ENCODE measurements around the gene KLHDC8A.
A peak's percentile ranks its signal among the peaks of the same experiment; 100 is the strongest.

Gene KLHDC8A

DNA sequence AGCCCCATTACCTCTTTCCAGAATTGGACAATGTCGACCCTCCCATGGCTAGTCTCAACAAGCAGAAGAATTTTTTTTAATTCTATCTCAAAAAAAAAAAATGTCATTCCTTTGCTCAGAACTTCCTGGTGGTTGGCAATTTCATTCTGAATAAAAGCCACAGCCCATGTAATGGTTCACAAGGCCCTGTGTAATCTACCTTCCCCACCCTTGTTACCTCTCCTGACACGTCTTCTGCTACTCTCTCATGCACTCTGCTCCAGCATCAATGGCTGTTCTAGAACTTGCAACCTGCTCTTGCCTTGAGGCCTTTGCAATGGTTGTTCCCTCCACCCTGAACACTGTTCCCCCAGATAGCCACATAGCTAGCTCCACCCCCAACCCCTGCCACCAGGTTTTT is 60.6 kb downstream of the KLHDC8A start:
- no peaks in the 10 kb centered on the region for H3K4me1 ChIP-seq
- no peak overlapping the region for H3K9ac ChIP-seq
- H3K79me2 ChIP-seq = no peaks in the 10 kb centered on the region
- no peaks in the 10 kb centered on the region for H3K9me3 ChIP-seq (ENCODE audit: control insufficient read depth, low read length)
- H3K4me2 ChIP-seq (ENCODE audit: low read length) = no peak overlapping the region
- no peaks in the 10 kb centered on the region for H3K27me3 ChIP-seq (ENCODE audit: control insufficient read depth, insufficient read depth, low read length)
- no peak overlapping the region for H3K27ac ChIP-seq
- no peak overlapping the region for H3K4me3 ChIP-seq (ENCODE audit: low read depth, low read length)
- TF ChIP-seq, protein P1, sequence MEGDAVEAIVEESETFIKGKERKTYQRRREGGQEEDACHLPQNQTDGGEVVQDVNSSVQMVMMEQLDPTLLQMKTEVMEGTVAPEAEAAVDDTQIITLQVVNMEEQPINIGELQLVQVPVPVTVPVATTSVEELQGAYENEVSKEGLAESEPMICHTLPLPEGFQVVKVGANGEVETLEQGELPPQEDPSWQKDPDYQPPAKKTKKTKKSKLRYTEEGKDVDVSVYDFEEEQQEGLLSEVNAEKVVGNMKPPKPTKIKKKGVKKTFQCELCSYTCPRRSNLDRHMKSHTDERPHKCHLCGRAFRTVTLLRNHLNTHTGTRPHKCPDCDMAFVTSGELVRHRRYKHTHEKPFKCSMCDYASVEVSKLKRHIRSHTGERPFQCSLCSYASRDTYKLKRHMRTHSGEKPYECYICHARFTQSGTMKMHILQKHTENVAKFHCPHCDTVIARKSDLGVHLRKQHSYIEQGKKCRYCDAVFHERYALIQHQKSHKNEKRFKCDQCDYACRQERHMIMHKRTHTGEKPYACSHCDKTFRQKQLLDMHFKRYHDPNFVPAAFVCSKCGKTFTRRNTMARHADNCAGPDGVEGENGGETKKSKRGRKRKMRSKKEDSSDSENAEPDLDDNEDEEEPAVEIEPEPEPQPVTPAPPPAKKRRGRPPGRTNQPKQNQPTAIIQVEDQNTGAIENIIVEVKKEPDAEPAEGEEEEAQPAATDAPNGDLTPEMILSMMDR (IDR thresholded peaks at IDR 0.05) = no peak
- no peak overlapping the region for H2AFZ ChIP-seq
- H3K36me3 ChIP-seq (ENCODE audit: control insufficient read depth, insufficient read depth, low read length) = no peaks in the 10 kb centered on the region

DNA sequence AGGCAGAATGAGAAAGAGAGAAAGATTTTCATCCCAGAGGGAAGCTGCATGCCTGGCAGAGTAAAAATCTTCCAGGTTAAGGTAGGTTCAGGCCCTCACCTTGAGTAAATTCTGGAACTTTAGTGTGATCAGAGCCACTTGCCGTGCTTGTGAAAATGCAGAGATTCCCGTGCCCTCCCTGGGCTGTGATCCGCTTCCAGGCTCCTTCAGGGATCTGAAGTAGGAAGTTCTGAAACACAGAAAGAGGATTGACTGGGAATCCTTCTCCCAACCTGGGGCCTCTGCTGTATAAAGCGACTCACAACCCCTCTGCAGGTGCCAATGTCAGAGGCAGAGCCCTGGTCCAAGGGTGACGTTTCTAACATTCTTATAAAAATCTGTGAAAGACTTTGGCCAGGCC is 61.8 kb downstream of the KLHDC8A start:
- Histone ChIP-seq H3K4me2 (ENCODE audit: low read length) (no peak overlapping the region), H3K36me3 (ENCODE audit: control insufficient read depth, insufficient read depth, low read length) (no peaks in the 10 kb centered on the region), H2AFZ (no peak overlapping the region), H3K27ac (peak overlapping the region; percentile 11), H3K79me2 (no peaks in the 10 kb centered on the region), H3K4me1 (no peaks in the 10 kb centered on the region), H3K9ac (no peak overlapping the region), H3K9me3 (ENCODE audit: control insufficient read depth, low read length) (no peaks in the 10 kb centered on the region), H3K4me3 (ENCODE audit: low read depth, low read length) (no peak overlapping the region), H3K27me3 (ENCODE audit: control insufficient read depth, insufficient read depth, low read length) (no peaks in the 10 kb centered on the region)
- TF ChIP-seq, protein P1 (IDR thresholded peaks at IDR 0.05) = no peak

DNA sequence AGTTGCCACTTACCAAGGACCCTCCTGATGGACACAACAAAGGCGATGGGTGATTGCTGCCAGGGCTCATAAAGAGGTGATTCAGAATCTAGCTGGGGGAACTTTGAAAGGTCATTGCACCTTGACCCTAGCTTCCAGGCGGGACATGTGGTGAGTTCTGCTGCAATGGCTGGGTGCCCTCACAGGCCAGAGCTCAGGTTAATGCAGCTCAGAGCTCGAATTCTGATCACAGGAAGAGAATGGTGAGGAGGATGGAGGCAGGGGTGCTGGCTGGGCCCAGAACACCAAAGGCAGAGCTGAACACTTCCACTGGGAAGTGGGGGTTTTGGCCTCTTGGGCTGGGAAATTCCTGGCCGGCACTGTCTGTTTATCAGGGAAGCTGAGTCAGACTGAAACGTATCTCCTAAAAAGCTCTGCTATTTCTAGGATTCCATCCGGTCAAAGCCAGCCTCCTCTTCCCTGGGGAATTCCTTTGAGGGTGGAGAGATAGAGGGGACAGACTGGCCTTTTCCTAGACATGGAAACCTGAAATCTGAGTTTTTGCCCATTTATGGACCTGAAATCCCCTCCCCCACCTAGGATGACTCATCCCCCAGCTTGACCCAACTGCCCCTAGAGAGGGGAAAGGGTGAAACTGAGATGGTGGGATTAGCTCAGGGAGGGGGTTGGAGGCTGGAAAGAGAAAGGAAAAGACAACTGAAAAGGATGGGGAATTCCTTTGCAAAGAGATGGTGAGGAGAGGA is 62.4 kb downstream of the KLHDC8A start:
- no peaks in the 10 kb centered on the region for H3K79me2 ChIP-seq
- H3K36me3 ChIP-seq (ENCODE audit: control insufficient read depth, insufficient read depth, low read length) = no peaks in the 10 kb centered on the region
- H3K27me3 ChIP-seq (ENCODE audit: control insufficient read depth, insufficient read depth, low read length) = no peaks in the 10 kb centered on the region
- H2AFZ ChIP-seq = no peak overlapping the region
- TF ChIP-seq, protein P1 (IDR thresholded peaks at IDR 0.05) = no peak
- no peak overlapping the region for H3K4me3 ChIP-seq (ENCODE audit: low read depth, low read length)
- H3K4me1 ChIP-seq = no peaks in the 10 kb centered on the region
- H3K9me3 ChIP-seq (ENCODE audit: control insufficient read depth, low read length) = no peaks in the 10 kb centered on the region
- H3K4me2 ChIP-seq (ENCODE audit: low read length) = no peak overlapping the region
- H3K27ac ChIP-seq = peak overlapping the region; percentile 11
- H3K9ac ChIP-seq = no peak overlapping the region

DNA sequence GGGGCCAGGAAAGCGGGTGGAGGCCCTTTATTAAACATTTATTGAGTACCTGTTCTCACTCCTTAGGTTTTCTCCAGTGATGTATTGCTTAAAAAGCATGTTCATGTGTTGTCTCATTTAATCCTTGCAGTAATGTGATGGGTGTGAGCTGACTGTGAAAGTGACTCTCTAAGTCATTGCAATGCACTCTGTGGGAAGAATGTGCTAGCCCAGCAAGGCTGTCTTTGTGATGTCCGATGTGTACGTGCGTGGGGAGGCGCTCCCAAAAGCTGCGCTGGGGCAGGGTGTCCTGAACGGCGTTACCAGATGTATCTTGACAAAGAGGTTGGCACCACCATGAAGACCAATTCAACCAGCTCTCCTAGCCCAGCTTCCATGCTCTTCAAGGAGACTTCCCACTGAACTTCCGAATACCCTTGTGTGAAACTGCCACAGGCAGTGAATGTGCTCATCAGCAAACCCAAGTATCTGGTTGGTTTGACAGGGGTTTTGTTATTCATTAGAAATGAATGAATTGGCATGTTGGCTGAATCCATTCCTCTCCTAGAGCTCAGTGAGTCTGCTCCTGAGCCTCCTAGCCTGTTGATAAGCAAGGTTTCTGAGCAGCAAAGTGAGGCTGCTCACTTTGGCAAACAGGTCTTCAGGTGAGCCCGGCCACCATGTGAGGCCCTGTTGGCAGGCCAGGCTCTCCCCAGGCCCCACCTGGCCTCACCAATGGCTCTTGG is 63.2 kb downstream of the KLHDC8A start:
- TF ChIP-seq, protein P1 (IDR thresholded peaks at IDR 0.05) = no peak
- no peak overlapping the region for H3K4me2 ChIP-seq (ENCODE audit: low read length)
- H3K36me3 ChIP-seq (ENCODE audit: control insufficient read depth, insufficient read depth, low read length) = no peaks in the 10 kb centered on the region
- H2AFZ ChIP-seq = no peak overlapping the region
- H3K79me2 ChIP-seq = no peaks in the 10 kb centered on the region
- no peaks in the 10 kb centered on the region for H3K9me3 ChIP-seq (ENCODE audit: control insufficient read depth, low read length)
- H3K27ac ChIP-seq = peak overlapping the region; percentile 11
- H3K9ac ChIP-seq = no peak overlapping the region
- no peak overlapping the region for H3K4me3 ChIP-seq (ENCODE audit: low read depth, low read length)
- H3K4me1 ChIP-seq = no peaks in the 10 kb centered on the region
- no peaks in the 10 kb centered on the region for H3K27me3 ChIP-seq (ENCODE audit: control insufficient read depth, insufficient read depth, low read length)
